HG02623 (cell line): ENCODE data around the gene TADA2A.
"Not testable (repeated sequence)": the region's sequence is repeated elsewhere in the genome, so short reads cannot be mapped to it uniquely, and the experiment has no call there.

Experiments used
- ATAC-seq: cut with Tn5 transposase; IDR thresholded peaks from one replicate; pipeline ENCODE4 v1.9.1; 2021; ENCODE audit warnings: moderate library complexity; ENCODE audit not compliant: unreplicated experiment

TADA2A gene

DNA sequence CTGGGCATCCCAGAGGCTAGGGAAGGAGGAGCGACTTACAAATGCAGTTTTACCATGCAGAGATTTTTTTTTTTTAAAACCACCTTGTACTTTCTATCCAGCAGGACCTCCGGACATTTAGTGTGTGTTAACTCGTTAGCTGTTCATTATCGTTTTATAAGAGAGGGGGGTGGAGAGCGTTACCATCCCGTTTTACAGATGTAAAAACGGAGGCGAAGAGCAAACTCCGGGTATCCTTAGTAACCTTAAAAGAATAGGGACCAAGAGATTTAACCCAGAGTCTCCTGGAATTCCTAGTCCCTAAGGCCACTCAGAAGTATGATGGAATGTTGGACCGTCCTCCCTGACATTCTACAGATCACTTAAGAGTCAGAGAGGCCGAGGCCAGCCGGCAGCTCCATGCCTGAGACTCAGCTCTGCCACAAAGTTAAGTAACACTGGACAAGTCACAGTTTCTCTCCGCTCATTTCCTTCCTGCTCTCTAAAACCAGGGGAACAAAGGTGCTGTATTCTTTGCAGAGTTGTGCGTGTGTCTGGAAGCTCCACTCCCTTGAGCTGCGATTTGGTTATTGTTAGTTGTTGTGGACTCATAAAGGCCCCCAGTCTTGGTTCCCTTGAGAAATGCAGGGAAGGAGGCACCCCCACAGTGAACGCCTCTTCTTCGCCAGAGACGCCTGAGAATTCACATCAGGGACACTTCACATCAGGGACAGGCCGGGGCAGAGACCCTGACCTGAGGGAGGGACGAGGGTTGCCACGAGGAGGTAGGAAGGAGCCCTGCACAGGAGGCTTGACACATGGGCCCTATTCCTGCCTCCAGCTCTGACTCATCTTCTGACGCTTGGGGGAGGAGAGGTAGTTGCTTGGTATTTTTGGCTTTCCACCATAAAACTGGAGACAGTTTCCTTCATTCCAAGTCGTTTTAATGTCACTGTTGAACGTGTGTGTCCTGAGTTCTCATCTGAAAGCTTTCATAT lies 84.2 kb downstream of the TADA2A start:
- no peak for ATAC-seq

GRCh38 chr17:37492167-37492566 lies 85.5 kb downstream of the TADA2A start:
- ATAC-seq, result no peak

GRCh38 chr17:37493249-37494027 lies 86.8 kb downstream of the TADA2A start:
- ATAC-seq, result no peak

GRCh38 chr17:37494401-37494831 lies 87.7 kb downstream of the TADA2A start:
- ATAC-seq, result no peak

DNA sequence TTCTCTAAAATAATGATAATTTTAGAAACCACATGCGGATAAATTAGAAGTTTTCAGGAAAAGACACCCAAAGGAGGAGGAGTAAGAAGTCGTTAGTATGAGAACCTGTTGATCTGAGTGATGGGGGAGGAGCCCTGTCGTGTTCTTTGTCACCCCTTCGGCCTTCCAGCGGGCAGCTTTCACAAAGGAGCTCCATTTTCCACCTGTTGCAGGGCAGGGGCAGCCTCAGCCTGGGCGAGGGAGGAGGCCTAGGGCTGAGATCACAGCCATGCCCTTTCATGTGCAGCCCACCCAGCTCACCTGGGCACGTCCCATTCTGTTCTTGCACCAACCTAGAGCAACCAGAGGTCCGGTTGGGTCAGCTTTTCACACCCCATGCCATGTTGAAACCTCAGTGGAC lies 88.3 kb downstream of the TADA2A start:
- ATAC-seq, result no peak

- ATAC-seq, result no peak
Measured at GRCh38 chr17:37500378-37500777, 93.7 kb downstream of the TADA2A start.

DNA sequence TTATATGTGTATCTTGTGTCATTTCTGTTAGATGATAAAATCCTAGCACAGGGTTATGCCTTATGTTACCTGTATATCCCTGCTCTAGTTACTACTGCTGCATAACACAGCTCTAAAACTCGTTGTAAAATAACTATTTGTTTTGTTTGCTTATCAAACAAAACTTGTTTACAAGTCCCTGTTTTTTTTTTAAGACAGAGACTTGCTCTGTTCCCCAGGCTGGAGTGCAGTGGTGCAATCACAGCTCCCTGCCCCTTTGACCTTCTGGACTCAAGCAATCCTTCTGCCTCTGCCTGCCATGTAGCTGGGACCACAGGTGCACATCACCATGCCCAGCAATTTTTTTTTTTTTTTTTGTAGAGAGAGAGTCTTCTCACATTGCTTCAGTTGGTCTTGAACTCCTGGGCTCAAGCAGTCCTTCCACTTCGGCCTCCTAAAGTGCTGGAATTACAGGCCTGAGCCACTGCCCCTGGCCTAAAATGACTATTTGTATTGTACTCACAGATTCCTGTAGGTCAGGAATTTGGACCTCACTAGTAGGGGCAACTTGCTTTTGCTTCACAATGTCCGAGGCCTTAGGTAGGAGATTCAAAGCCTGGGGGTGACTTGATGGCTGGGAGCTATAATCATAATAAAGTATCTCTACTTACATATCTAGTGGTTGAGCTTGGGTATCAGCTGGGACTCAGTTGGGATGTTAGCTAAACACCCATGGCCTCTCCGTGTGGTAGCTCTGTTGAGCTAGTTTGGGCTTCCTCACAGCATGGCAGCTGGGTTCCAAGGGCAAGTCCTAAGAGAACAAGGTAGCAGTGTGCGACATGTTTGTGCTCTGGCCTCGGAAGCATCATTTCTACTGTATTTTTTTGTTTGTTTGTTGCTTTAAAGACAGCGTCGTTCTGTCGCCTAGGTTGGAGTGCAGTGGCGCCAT lies 95.6 kb downstream of the TADA2A start:
- ATAC-seq, result no peak

DNA sequence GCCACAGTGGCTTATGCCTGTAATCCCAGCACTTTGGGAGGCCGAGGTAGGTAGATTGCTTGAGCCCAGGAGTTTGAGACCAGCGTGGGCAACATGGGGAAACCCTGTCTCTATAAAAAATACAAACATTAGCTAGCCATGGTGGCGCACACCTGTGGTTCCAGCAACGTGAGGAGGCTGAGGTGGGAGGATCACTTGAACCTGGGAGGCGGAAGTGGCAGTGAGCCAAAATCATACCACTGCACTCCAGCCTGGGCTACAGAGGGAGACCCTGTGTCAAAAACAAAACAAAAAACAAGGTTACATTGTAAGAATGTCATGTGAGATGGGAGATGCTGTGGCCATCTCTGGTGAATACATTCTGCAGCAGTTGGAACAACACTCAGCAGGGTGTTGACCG lies 96.5 kb downstream of the TADA2A start:
- no peak for ATAC-seq

DNA sequence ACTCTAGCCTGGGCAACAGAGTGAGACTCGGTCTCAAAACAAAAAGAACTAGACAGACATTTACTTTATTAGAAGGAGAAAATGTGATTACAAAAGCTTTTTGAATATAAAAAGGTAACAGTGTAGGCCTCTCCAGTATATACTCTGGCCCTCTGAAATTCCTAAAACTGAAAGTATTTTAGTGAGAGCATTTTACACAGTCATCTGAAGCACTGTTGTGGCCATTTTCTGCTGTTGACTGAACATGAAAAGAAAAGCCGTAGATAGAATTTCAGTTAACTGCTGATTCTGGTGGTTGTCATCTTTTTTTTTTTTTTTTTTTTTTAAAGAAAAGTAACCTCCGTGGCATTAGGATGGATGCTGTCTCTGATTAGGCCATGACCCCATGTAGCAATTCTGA lies 98.6 kb downstream of the TADA2A start:
- ATAC-seq, result no peak

DNA sequence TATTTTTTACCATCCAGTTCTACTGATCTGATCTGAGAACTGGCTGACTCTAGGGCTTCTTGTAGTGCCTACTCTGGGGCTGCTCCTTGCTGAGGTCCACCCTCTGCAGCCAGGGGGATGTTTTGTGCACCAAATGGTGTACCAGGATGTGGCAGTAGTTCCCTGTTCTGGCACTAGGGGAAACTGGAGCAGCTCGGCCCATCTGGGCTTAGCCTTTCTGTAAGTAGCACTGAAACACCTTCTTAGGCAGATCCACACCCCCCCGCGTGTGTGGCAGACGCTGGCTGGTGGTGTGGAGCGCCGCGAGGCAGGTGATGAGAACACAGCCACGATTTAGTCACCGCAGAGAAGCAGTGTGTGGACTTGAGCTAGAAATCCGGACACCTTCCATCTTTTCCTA lies 100.0 kb downstream of the TADA2A start:
- no peak for ATAC-seq

- no peak for ATAC-seq
Measured at GRCh38 chr17:37507111-37507510, 100.4 kb downstream of the TADA2A start.

DNA sequence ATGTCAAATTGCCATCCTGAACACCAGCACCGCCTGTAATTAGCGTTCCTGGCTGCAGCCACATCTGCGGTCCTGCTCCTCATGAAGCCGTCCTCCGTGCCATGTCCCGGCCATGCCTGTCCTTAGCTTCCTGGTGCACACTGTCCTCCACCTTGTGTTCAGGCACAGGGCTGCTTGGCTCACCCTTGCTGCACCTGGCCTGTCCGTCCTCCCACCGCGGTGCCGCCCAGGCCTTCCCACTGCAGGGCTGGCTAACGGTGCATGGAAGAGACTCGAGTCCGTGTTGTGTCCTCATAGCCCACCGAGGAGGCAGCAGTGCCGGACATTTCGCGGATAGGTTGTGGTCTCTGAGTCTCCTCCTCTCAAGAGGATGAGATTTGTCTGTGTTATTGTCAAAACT lies 103.4 kb downstream of the TADA2A start:
- ATAC-seq, result no peak

DNA sequence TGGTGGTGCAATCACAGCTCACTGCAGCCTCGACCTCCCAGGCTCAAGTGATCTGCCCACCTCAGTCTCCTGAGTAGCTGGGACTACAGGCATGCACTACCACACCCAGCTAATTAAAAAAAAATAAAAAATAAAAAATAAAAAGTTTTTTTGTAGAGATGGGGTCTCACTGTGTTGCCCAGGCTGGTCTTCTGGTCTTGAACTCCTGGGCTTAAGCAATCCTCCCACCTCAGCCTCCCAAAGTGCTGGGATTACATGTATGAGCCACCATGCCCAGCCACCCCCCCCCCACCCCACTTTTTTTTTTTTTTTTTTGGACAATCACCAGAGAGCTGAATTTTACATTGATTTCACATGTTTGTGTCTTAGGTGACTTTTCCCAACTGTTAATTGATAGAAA lies 105.0 kb downstream of the TADA2A start:
- not testable (repeated sequence) for ATAC-seq

GRCh38 chr17:37512442-37513068 lies 105.9 kb downstream of the TADA2A start:
- no peak for ATAC-seq

GRCh38 chr17:37513711-37514110 lies 107.0 kb downstream of the TADA2A start:
- no peak for ATAC-seq

DNA sequence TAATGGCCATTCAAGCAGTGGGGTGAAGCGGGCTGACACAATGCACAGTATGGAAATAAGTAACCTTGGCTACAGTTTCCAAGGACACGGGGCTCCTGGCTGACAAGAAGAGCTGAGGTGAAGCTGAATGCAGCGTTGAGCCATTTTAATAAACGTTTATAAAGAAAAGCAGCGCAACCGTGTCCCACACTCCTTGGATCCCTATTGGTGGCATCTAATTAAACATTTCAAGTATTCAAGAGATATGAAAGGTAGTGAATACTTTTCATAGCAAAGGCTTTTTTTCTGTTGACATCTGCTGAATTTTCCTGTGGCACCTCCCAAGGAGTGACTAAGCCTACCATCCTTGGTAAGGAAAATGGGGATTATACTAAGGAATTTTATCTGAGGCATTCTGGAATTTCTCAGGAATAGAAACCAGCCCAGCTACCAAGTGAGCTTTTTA lies 109.5 kb downstream of the TADA2A start:
- ATAC-seq, result no peak

GRCh38 chr17:37517881-37518280 lies 111.2 kb downstream of the TADA2A start:
- ATAC-seq, result no peak

- no peak for ATAC-seq
Measured at GRCh38 chr17:37518826-37519225, 112.1 kb downstream of the TADA2A start.

GRCh38 chr17:37519251-37519985 lies 112.7 kb downstream of the TADA2A start:
- no peak for ATAC-seq

DNA sequence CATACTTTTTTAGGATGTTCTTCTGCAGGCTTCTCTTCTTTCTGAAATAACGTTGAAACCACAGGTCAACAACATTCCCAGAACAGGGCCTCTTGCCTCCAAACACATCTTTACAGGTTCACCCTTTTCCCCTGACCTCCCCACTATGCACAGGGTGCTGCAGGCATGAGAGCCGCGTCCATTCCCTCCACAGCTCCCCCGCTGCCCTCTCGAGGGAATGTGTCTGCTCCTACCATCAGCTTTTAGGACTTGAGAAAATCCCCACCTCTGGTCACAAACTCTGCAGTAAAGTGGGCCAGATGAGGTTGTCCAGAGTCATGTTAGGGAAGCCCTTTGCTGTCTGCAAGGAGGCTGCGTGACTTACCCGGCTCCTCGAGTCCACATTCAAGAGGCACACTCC lies 113.5 kb downstream of the TADA2A start:
- no peak for ATAC-seq
